HEK293 (cell line): ENCODE data around the gene HHAT.

Source experiments
- MYNN ChIP-seq: fragments of 450-650 bp; formaldehyde crosslinking; IDR thresholded peaks from 2 replicates; pipeline ENCODE4 v1.5.1; 2016; ENCODE audit warnings: missing biosample characterization, missing genetic modification characterization, borderline replicate concordance
- SETDB1 ChIP-seq: IDR thresholded peaks from one replicate; pipeline ENCODE4 v1.6.1; 2017; ENCODE audit warnings: mild to moderate bottlenecking, low read length, moderate library complexity, mixed read lengths; ENCODE audit not compliant: insufficient read length
- SP7 ChIP-seq: fragments of 450-650 bp; formaldehyde crosslinking; IDR thresholded peaks from 2 replicates; pipeline ENCODE4 v1.5.1; 2016; ENCODE audit warnings: missing biosample characterization, missing genetic modification characterization
- YY2 ChIP-seq: fragments of 450-650 bp; formaldehyde crosslinking; IDR thresholded peaks from 2 replicates; pipeline ENCODE4 v1.5.1; 2016; ENCODE audit warnings: missing biosample characterization, missing genetic modification characterization
- ZBTB1 ChIP-seq: fragments of 450-650 bp; formaldehyde crosslinking; IDR thresholded peaks from 2 replicates; pipeline ENCODE4 v1.5.1; 2016; ENCODE audit warnings: missing biosample characterization, missing genetic modification characterization
- ZIC2 ChIP-seq: fragments of 450-650 bp; formaldehyde crosslinking; IDR thresholded peaks from 2 replicates; pipeline ENCODE4 v1.5.1; 2016; ENCODE audit warnings: missing biosample characterization, missing genetic modification characterization
- ZNF114 ChIP-seq: fragments of 450-650 bp; formaldehyde crosslinking; IDR thresholded peaks from 2 replicates; pipeline ENCODE4 v1.5.0; 2017; ENCODE audit warnings: missing biosample characterization, missing genetic modification characterization
- ZNF121 ChIP-seq: fragments of 450-650 bp; formaldehyde crosslinking; IDR thresholded peaks from 2 replicates; pipeline ENCODE4 v1.5.1; 2016; ENCODE audit warnings: missing biosample characterization, missing genetic modification characterization
- ZNF202 ChIP-seq: fragments of 450-650 bp; formaldehyde crosslinking; IDR thresholded peaks from 2 replicates; pipeline ENCODE4 v1.5.1; 2016; ENCODE audit warnings: missing biosample characterization, missing genetic modification characterization, borderline replicate concordance
- ZNF354C ChIP-seq: fragments of 450-650 bp; formaldehyde crosslinking; IDR thresholded peaks from 2 replicates; pipeline ENCODE4 v1.5.1; 2016; ENCODE audit warnings: missing biosample characterization, missing genetic modification characterization, low read depth, borderline replicate concordance
- ZNF37A ChIP-seq: fragments of 450-650 bp; IDR thresholded peaks from 2 replicates; pipeline ENCODE4 v1.5.1; 2018; ENCODE audit warnings: missing biosample characterization, missing genetic modification characterization
- ZNF501 ChIP-seq: fragments of 450-650 bp; formaldehyde crosslinking; IDR thresholded peaks from 2 replicates; pipeline ENCODE4 v1.5.1; 2016; ENCODE audit warnings: missing biosample characterization, missing genetic modification characterization
- ZNF707 ChIP-seq: fragments of 450-650 bp; formaldehyde crosslinking; IDR thresholded peaks from 2 replicates; pipeline ENCODE4 v1.5.1; 2016; ENCODE audit warnings: missing biosample characterization, missing genetic modification characterization
- ZSCAN23 ChIP-seq: fragments of 450-650 bp; formaldehyde crosslinking; IDR thresholded peaks from 2 replicates; pipeline ENCODE4 v1.5.1; 2016; ENCODE audit warnings: missing biosample characterization, missing genetic modification characterization
- TF ChIP-seq, protein P1 (sequence below): fragments of 450-650 bp; formaldehyde crosslinking; IDR thresholded peaks from 2 replicates; pipeline ENCODE4 v1.5.1; 2016; ENCODE audit warnings: missing biosample characterization, missing genetic modification characterization, low read depth
- TF ChIP-seq, protein P2 (sequence below): fragments of 450-650 bp; formaldehyde crosslinking; IDR thresholded peaks from 2 replicates; pipeline ENCODE4 v1.5.1; 2016; ENCODE audit warnings: missing biosample characterization, missing genetic modification characterization
- TF ChIP-seq, protein P3 (sequence below): fragments of 450-650 bp; formaldehyde crosslinking; IDR thresholded peaks from 2 replicates; pipeline ENCODE4 v1.5.1; 2016; ENCODE audit warnings: missing biosample characterization, missing genetic modification characterization, borderline replicate concordance
- TF ChIP-seq, protein P4 (sequence below): fragments of 450-650 bp; formaldehyde crosslinking; IDR thresholded peaks from 2 replicates; pipeline ENCODE4 v1.5.1; 2016; ENCODE audit warnings: missing biosample characterization, missing genetic modification characterization
- TF ChIP-seq, protein P5 (sequence below): fragments of 450-650 bp; formaldehyde crosslinking; IDR thresholded peaks from 2 replicates; pipeline ENCODE4 v1.5.1; 2017; ENCODE audit warnings: missing biosample characterization, mild to moderate bottlenecking, missing genetic modification characterization, moderate library complexity
- TF ChIP-seq, protein P6 (sequence below): fragments of 450-650 bp; formaldehyde crosslinking; IDR thresholded peaks from 2 replicates; pipeline ENCODE4 v1.5.1; 2016; ENCODE audit warnings: missing biosample characterization, missing genetic modification characterization, borderline replicate concordance
- TF ChIP-seq, protein P7 (sequence below): fragments of 450-650 bp; formaldehyde crosslinking; optimal IDR thresholded peaks from 2 replicates; pipeline ENCODE3; 2016; ENCODE audit warnings: missing biosample characterization, mild to moderate bottlenecking, missing genetic modification characterization

HHAT gene

DNA sequence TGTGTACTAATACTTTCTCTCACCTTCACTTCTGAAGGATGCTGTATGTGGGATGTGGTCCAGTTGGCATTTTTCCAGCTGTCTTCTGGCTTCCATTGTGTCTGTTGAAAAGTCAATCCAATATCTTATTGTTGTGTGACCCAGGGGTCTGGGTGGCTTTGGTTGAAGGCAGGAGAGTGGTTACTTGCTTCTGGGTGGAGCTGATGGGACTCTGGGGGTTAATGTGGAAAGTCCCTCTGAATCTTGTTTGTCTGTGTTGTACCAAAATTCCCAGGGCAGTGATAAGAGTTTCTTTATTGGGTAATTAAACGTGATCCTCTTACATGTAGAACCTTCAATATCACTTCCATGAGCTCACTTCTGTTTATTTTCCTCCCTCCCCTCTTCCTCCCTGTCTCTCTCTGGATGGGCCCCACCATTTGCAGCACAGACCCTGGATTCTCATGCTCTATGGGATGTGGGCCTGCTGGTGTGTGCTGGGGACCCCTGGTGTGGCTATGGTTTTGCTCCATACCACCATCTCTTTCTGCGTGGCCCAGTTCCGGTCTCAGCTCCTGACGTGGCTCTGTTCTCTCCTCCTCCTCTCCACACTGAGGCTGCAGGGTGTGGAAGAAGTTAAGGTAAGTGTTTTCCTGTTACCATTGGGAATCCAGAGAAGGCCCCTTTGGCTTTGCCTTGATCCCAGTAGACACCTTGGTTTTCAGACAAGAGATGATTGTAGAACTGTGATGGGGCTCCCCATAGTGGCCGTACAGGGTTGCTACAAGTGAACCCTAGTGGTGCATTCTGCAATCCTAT is 71.5 kb downstream of the HHAT start (continued):
- TF ChIP-seq SETDB1 (no peak), ZNF707 (tag by site-specific recombination) (no peak), ZBTB1 (tag by site-specific recombination) (no peak), SP7 (tag by site-specific recombination) (no peak), ZIC2 (peak; percentile 38; the same call in 1 of the 2 replicates), ZSCAN23 (tag by site-specific recombination) (no peak), YY2 (tag by site-specific recombination) (no peak), ZNF121 (tag by site-specific recombination) (no peak), MYNN (tag by site-specific recombination) (no peak), ZNF114 (tag by site-specific recombination) (no peak), ZNF501 (no peak), ZNF37A (tag by site-specific recombination) (no peak), ZNF202 (tag by site-specific recombination) (no peak), ZNF354C (no peak)
- TF ChIP-seq, protein P1, sequence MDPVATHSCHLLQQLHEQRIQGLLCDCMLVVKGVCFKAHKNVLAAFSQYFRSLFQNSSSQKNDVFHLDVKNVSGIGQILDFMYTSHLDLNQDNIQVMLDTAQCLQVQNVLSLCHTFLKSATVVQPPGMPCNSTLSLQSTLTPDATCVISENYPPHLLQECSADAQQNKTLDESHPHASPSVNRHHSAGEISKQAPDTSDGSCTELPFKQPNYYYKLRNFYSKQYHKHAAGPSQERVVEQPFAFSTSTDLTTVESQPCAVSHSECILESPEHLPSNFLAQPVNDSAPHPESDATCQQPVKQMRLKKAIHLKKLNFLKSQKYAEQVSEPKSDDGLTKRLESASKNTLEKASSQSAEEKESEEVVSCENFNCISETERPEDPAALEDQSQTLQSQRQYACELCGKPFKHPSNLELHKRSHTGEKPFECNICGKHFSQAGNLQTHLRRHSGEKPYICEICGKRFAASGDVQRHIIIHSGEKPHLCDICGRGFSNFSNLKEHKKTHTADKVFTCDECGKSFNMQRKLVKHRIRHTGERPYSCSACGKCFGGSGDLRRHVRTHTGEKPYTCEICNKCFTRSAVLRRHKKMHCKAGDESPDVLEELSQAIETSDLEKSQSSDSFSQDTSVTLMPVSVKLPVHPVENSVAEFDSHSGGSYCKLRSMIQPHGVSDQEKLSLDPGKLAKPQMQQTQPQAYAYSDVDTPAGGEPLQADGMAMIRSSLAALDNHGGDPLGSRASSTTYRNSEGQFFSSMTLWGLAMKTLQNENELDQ (tag by site-specific recombination) = no peak
- TF ChIP-seq, protein P2, sequence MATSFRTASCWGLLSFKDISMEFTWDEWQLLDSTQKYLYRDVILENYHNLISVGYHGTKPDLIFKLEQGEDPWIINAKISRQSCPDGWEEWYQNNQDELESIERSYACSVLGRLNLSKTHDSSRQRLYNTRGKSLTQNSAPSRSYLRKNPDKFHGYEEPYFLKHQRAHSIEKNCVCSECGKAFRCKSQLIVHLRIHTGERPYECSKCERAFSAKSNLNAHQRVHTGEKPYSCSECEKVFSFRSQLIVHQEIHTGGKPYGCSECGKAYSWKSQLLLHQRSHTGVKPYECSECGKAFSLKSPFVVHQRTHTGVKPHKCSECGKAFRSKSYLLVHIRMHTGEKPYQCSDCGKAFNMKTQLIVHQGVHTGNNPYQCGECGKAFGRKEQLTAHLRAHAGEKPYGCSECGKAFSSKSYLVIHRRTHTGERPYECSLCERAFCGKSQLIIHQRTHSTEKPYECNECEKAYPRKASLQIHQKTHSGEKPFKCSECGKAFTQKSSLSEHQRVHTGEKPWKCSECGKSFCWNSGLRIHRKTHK (tag by site-specific recombination) = no peak
- TF ChIP-seq, protein P3, sequence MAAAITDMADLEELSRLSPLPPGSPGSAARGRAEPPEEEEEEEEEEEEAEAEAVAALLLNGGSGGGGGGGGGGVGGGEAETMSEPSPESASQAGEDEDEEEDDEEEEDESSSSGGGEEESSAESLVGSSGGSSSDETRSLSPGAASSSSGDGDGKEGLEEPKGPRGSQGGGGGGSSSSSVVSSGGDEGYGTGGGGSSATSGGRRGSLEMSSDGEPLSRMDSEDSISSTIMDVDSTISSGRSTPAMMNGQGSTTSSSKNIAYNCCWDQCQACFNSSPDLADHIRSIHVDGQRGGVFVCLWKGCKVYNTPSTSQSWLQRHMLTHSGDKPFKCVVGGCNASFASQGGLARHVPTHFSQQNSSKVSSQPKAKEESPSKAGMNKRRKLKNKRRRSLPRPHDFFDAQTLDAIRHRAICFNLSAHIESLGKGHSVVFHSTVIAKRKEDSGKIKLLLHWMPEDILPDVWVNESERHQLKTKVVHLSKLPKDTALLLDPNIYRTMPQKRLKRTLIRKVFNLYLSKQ = no peak
- TF ChIP-seq, protein P4, sequence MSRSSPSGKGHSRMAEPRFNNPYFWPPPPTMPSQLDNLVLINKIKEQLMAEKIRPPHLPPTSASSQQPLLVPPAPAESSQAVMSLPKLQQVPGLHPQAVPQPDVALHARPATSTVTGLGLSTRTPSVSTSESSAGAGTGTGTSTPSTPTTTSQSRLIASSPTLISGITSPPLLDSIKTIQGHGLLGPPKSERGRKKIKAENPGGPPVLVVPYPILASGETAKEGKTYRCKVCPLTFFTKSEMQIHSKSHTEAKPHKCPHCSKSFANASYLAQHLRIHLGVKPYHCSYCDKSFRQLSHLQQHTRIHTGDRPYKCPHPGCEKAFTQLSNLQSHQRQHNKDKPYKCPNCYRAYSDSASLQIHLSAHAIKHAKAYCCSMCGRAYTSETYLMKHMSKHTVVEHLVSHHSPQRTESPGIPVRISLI (tag by site-specific recombination) = no peak
- TF ChIP-seq, protein P5, sequence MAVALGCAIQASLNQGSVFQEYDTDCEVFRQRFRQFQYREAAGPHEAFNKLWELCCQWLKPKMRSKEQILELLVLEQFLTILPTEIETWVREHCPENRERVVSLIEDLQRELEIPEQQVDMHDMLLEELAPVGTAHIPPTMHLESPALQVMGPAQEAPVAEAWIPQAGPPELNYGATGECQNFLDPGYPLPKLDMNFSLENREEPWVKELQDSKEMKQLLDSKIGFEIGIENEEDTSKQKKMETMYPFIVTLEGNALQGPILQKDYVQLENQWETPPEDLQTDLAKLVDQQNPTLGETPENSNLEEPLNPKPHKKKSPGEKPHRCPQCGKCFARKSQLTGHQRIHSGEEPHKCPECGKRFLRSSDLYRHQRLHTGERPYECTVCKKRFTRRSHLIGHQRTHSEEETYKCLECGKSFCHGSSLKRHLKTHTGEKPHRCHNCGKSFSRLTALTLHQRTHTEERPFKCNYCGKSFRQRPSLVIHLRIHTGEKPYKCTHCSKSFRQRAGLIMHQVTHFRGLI (tag by site-specific recombination) = no peak
- TF ChIP-seq, protein P6, sequence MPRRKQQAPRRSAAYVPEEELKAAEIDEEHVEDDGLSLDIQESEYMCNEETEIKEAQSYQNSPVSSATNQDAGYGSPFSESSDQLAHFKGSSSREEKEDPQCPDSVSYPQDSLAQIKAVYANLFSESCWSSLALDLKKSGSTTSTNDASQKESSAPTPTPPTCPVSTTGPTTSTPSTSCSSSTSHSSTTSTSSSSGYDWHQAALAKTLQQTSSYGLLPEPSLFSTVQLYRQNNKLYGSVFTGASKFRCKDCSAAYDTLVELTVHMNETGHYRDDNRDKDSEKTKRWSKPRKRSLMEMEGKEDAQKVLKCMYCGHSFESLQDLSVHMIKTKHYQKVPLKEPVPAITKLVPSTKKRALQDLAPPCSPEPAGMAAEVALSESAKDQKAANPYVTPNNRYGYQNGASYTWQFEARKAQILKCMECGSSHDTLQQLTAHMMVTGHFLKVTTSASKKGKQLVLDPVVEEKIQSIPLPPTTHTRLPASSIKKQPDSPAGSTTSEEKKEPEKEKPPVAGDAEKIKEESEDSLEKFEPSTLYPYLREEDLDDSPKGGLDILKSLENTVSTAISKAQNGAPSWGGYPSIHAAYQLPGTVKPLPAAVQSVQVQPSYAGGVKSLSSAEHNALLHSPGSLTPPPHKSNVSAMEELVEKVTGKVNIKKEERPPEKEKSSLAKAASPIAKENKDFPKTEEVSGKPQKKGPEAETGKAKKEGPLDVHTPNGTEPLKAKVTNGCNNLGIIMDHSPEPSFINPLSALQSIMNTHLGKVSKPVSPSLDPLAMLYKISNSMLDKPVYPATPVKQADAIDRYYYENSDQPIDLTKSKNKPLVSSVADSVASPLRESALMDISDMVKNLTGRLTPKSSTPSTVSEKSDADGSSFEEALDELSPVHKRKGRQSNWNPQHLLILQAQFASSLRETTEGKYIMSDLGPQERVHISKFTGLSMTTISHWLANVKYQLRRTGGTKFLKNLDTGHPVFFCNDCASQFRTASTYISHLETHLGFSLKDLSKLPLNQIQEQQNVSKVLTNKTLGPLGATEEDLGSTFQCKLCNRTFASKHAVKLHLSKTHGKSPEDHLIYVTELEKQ (tag by site-specific recombination) = 0 out of 2 replicates have a peak, but pooled peaks have one; percentile 4
- TF ChIP-seq, protein P7, sequence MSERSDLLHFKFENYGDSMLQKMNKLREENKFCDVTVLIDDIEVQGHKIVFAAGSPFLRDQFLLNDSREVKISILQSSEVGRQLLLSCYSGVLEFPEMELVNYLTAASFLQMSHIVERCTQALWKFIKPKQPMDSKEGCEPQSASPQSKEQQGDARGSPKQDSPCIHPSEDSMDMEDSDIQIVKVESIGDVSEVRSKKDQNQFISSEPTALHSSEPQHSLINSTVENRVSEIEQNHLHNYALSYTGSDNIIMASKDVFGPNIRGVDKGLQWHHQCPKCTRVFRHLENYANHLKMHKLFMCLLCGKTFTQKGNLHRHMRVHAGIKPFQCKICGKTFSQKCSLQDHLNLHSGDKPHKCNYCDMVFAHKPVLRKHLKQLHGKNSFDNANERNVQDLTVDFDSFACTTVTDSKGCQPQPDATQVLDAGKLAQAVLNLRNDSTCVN = no peak
